WTC11 (cell line): Measurements from ENCODE around the gene NOXA1. TPM values are rescaled to one million over a fixed set of nuclear protein-coding genes. Genes with fewer than 3 reads are reported as not detected.

Source experiments
- ATAC-seq: fragments of 200-7000 bp; cut with Tn5 transposase; 2 replicates; pipeline ENCODE4 v1.10.0; 2021; ENCODE audit warnings: mild to moderate bottlenecking, moderate library complexity
- CTCF ChIA-PET: fragments of 300-600 bp; sonication (Branson Sonifier 250); formaldehyde crosslinking; loops from one replicate; lab custom pipeline; 2021; ENCODE audit warnings: antibody characterized with exemption; lab: Charles Lee
- POLR2A ChIA-PET: fragments of 350-600 bp; sonication (Branson Sonifier 250); formaldehyde crosslinking; loops from one replicate; lab custom pipeline; 2021; ENCODE audit warnings: antibody characterized with exemption; lab: Charles Lee
- DNase-seq: peaks from one replicate; pipeline ENCODE4 v3.0.0; 2021; ENCODE audit warnings: low spot score
- H3K27ac Mint-ChIP-seq: 2 replicates; pipeline ENCODE4 v1.8.0; 2021; ENCODE audit warnings: mixed read lengths
- H3K27me3 Mint-ChIP-seq: 2 replicates; pipeline ENCODE4 v1.8.0; 2021; ENCODE audit warnings: low read depth, mild to moderate bottlenecking, moderate library complexity, mixed read lengths
- H3K36me3 Mint-ChIP-seq: 2 replicates; pipeline ENCODE4 v1.8.0; 2021; ENCODE audit warnings: mixed read lengths
- H3K4me1 Mint-ChIP-seq: 2 replicates; pipeline ENCODE4 v1.8.0; 2022; ENCODE audit warnings: mixed read lengths
- H3K4me3 Mint-ChIP-seq: 2 replicates; pipeline ENCODE4 v1.8.0; 2021; ENCODE audit warnings: mild to moderate bottlenecking, moderate library complexity, mixed read lengths
- H3K9me3 Mint-ChIP-seq: 2 replicates; pipeline ENCODE4 v1.8.0; 2021; ENCODE audit warnings: mixed read lengths
- AFF4 ChIP-seq: sonication (generic); formaldehyde crosslinking; IDR thresholded peaks from 2 replicates; pipeline ENCODE4 v1.8.1; 2023; ENCODE audit warnings: mild to moderate bottlenecking, missing genetic modification reagents, borderline replicate concordance
- ATF1 ChIP-seq: sonication (generic); formaldehyde crosslinking; IDR thresholded peaks from 2 replicates; pipeline ENCODE4 v1.8.1; 2023; ENCODE audit warnings: mild to moderate bottlenecking, moderate library complexity, missing genetic modification reagents
- ATF2 ChIP-seq: sonication (generic); formaldehyde crosslinking; IDR thresholded peaks from 2 replicates; pipeline ENCODE4 v1.8.1; 2022; ENCODE audit warnings: low read depth, missing genetic modification reagents, borderline replicate concordance
- CBFB ChIP-seq: sonication (generic); formaldehyde crosslinking; IDR thresholded peaks from 2 replicates; pipeline ENCODE4 v1.8.1; 2022; ENCODE audit warnings: mild to moderate bottlenecking, low read depth, missing genetic modification reagents
- CDX4 ChIP-seq: fragments of 250-450 bp; sonication (Bioruptor Pico); IDR thresholded peaks from 2 replicates; pipeline ENCODE4 v1.9.0; 2021; ENCODE audit warnings: moderate library complexity, mild to moderate bottlenecking, inconsistent platforms, borderline replicate concordance
- CREB1 ChIP-seq: sonication (generic); formaldehyde crosslinking; IDR thresholded peaks from 2 replicates; pipeline ENCODE4 v1.8.0; 2023; ENCODE audit warnings: mild to moderate bottlenecking, missing genetic modification reagents
- CTCF ChIP-seq: fragments of 200-600 bp; IDR thresholded peaks from 2 replicates; pipeline ENCODE4 v1.8.0; 2022; ENCODE audit warnings: antibody characterized with exemption
- HMGXB4 ChIP-seq: sonication (generic); formaldehyde crosslinking; IDR thresholded peaks from 2 replicates; pipeline ENCODE4 v1.8.1; 2023; ENCODE audit warnings: mild to moderate bottlenecking, moderate library complexity, missing genetic modification reagents
- IRF2 ChIP-seq: sonication (generic); formaldehyde crosslinking; IDR thresholded peaks from 2 replicates; pipeline ENCODE4 v1.8.0; 2022; ENCODE audit warnings: low read depth, missing genetic modification reagents, borderline replicate concordance
- NFE2L1 ChIP-seq: sonication (generic); formaldehyde crosslinking; IDR thresholded peaks from 2 replicates; pipeline ENCODE4 v1.8.1; 2023; ENCODE audit warnings: missing genetic modification reagents
- NFYB ChIP-seq: sonication (generic); formaldehyde crosslinking; conservative IDR thresholded peaks from 2 replicates; pipeline ENCODE4 v1.8.0; 2022; ENCODE audit warnings: low read depth, missing genetic modification reagents
- NR2C2 ChIP-seq: sonication (generic); formaldehyde crosslinking; IDR thresholded peaks from 2 replicates; pipeline ENCODE4 v1.8.0; 2022; ENCODE audit warnings: mild to moderate bottlenecking, missing genetic modification reagents
- OVOL2 ChIP-seq: fragments of 250-450 bp; sonication (Bioruptor Pico); IDR thresholded peaks from 2 replicates; pipeline ENCODE4 v1.9.0; 2021; ENCODE audit warnings: mild to moderate bottlenecking, borderline replicate concordance
- RORB ChIP-seq: fragments of 250-450 bp; sonication (Bioruptor Pico); IDR thresholded peaks from 2 replicates; pipeline ENCODE4 v1.9.0; 2021; ENCODE audit warnings: mild to moderate bottlenecking
- SMAD3 ChIP-seq: sonication (generic); formaldehyde crosslinking; IDR thresholded peaks from 2 replicates; pipeline ENCODE4 v1.8.0; 2022; ENCODE audit warnings: missing genetic modification reagents, mild to moderate bottlenecking, borderline replicate concordance
- SMAD4 ChIP-seq: sonication (generic); formaldehyde crosslinking; IDR thresholded peaks from 2 replicates; pipeline ENCODE4 v1.8.0; 2022; ENCODE audit warnings: mild to moderate bottlenecking, missing genetic modification reagents
- SP1 ChIP-seq: sonication (generic); formaldehyde crosslinking; conservative IDR thresholded peaks from 2 replicates; pipeline ENCODE4 v1.8.1; 2022; ENCODE audit warnings: missing genetic modification reagents
- USF2 ChIP-seq: sonication (generic); formaldehyde crosslinking; IDR thresholded peaks from 2 replicates; pipeline ENCODE4 v1.8.1; 2023; ENCODE audit warnings: mild to moderate bottlenecking, missing genetic modification reagents, moderate library complexity
- ZBTB21 ChIP-seq: sonication (generic); formaldehyde crosslinking; IDR thresholded peaks from 2 replicates; pipeline ENCODE4 v1.8.1; 2023; ENCODE audit warnings: mild to moderate bottlenecking, missing genetic modification reagents, borderline replicate concordance
- ZNF232 ChIP-seq: sonication (generic); formaldehyde crosslinking; IDR thresholded peaks from 2 replicates; pipeline ENCODE4 v1.8.0; 2022; ENCODE audit warnings: mild to moderate bottlenecking, missing genetic modification reagents
- ZNF263 ChIP-seq: sonication (generic); formaldehyde crosslinking; IDR thresholded peaks from 2 replicates; pipeline ENCODE4 v1.8.1; 2022; ENCODE audit warnings: low read depth, mild to moderate bottlenecking, moderate library complexity, missing genetic modification reagents
- ZNF396 ChIP-seq: fragments of 250-450 bp; sonication (Bioruptor Pico); IDR thresholded peaks from 2 replicates; pipeline ENCODE4 v1.8.0; 2021; ENCODE audit warnings: mild to moderate bottlenecking, moderate library complexity, borderline replicate concordance
- total RNA-seq: library from RNA; stranded (reverse); gene quantifications from 3 replicates; pipeline ENCODE4 v1.2.3, GENCODE V29; 2021

The NOXA1 gene
- total RNA-seq, 1 experiment from 2014 or later = 2.9 TPM

GRCh38 chr9:137452006-137452760, 29.0 kb downstream of the NOXA1 start:
- Mint-ChIP-seq H3K4me3 (no peak overlapping the region), H3K4me1 (peaks cover 6% of the 10 kb centered on the region), H3K36me3 (peaks cover 3% of the 10 kb centered on the region; the same call in 1 of the 2 replicates), H3K27me3 (no peaks in the 10 kb centered on the region), H3K9me3 (no peaks in the 10 kb centered on the region), H3K27ac (no peak overlapping the region)
- TF ChIP-seq ZNF263 (no peak), NFE2L1 (no peak), SMAD3 (CRISPR knock-in tag) (no peak), ZNF232 (CRISPR knock-in tag) (no peak), SMAD4 (CRISPR knock-in tag) (no peak), ATF2 (no peak), SP1 (no peak), ATF1 (CRISPR knock-in tag) (no peak), CBFB (CRISPR knock-in tag) (no peak), ZBTB21 (CRISPR knock-in tag) (no peak), ZNF396 (no peak), CREB1 (CRISPR knock-in tag) (no peak), NFYB (no peak), NR2C2 (CRISPR knock-in tag) (no peak), USF2 (CRISPR knock-in tag) (no peak)
- DNase-seq = peak; percentile 8
- ATAC-seq = no peak
- POLR2A ChIA-PET = interaction anchor here (0.7 kb wide), 1 partner anchor 337 kb away, joined by 3 read pairs; no protein-coding TSS in a partner anchor
- CTCF ChIA-PET = no interaction called here

- TF ChIP-seq CTCF = no peak
- TF ChIP-seq HMGXB4 (CRISPR knock-in tag) = no peak
- TF ChIP-seq IRF2 (CRISPR knock-in tag) = no peak
- TF ChIP-seq RORB (CRISPR knock-in tag) = no peak
- TF ChIP-seq ZBTB21 (CRISPR knock-in tag) = no peak
- no peak for TF ChIP-seq AFF4 (CRISPR knock-in tag)
- TF ChIP-seq ZNF263 = 0 out of 2 replicates have a peak, but pooled peaks have one; percentile 9
- TF ChIP-seq CDX4 = no peak
- no peak for TF ChIP-seq OVOL2
- H3K27me3 Mint-ChIP-seq = no peaks in the 10 kb centered on the region
- peaks cover 3% of the 10 kb centered on the region; the same call in 1 of the 2 replicates for H3K36me3 Mint-ChIP-seq
- ChIA-PET CTCF (interaction anchor here (1.0 to 1.9 kb wide), 11 partner anchors 7 to 406 kb away, joined by 3 to 16 read pairs (median 5); partner anchors contain the start of genes EXD3, NOXA1, NPDC1 and NRARP), POLR2A (interaction anchor here (0.7 to 2.6 kb wide), 2 partner anchors 30 to 338 kb away, joined by 3 to 11 read pairs; partner anchors contain the start of genes EXD3 and NOXA1)
- ATAC-seq (peak; percentile 1), DNase-seq (no peak)
- H3K4me3 Mint-ChIP-seq = peak overlapping the region; percentile 73
- peaks cover 6% of the 10 kb centered on the region for H3K4me1 Mint-ChIP-seq
- no peak overlapping the region for H3K27ac Mint-ChIP-seq
- no peaks in the 10 kb centered on the region for H3K9me3 Mint-ChIP-seq
Measured at GRCh38 chr9:137452761-137453642, 29.8 kb downstream of the NOXA1 start.
